ENCODE data around the gene AGRN. TPM values are rescaled to one million over a fixed set of nuclear protein-coding genes. Genes with fewer than 3 reads are reported as not detected.
"Not testable (repeated sequence)": the region's sequence is repeated elsewhere in the genome, so short reads cannot be mapped to it uniquely, and the experiment has no call there.

The AGRN gene
- total RNA-seq, 1 donor from 2014 or later, result 335 TPM

DNA sequence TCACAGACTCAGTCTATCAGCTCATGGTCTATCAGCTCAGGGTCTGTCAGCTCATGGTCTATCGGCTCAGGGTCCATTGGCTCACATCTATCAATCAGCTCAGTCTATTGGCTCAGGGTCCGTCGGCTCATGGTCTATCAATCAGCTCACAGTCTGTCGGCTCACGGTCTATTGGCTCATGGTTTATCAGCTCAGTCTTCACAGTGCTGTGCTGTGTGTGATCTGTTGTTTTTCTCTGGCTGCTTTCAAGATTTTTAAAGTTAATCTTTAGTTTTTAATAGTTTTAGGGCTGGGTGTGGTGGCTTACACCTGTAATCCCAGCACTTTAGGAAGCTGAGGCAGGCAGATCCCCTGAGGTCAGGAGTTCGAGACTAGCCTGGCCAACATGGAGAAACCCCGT, 81.6 kb downstream of the AGRN start:
- no peaks in the 10 kb centered on the region for H3K4me1 Mint-ChIP-seq (ENCODE audit: low read depth)
- no peak for DNase-seq (ENCODE audit: low spot score, unreplicated experiment)
- H3K9me3 Mint-ChIP-seq (ENCODE audit: low read depth), result peaks cover 24% of the 10 kb centered on the region
- H3K27me3 Mint-ChIP-seq, result no peaks in the 10 kb centered on the region
- peaks cover 20% of the 10 kb centered on the region for H3K36me3 Mint-ChIP-seq (ENCODE audit: insufficient read depth)
- TF ChIP-seq, protein P1, sequence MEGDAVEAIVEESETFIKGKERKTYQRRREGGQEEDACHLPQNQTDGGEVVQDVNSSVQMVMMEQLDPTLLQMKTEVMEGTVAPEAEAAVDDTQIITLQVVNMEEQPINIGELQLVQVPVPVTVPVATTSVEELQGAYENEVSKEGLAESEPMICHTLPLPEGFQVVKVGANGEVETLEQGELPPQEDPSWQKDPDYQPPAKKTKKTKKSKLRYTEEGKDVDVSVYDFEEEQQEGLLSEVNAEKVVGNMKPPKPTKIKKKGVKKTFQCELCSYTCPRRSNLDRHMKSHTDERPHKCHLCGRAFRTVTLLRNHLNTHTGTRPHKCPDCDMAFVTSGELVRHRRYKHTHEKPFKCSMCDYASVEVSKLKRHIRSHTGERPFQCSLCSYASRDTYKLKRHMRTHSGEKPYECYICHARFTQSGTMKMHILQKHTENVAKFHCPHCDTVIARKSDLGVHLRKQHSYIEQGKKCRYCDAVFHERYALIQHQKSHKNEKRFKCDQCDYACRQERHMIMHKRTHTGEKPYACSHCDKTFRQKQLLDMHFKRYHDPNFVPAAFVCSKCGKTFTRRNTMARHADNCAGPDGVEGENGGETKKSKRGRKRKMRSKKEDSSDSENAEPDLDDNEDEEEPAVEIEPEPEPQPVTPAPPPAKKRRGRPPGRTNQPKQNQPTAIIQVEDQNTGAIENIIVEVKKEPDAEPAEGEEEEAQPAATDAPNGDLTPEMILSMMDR (IDR thresholded peaks at IDR 0.05; ENCODE audit: unreplicated experiment), result no peak
- no peak overlapping the region for H3K27ac Mint-ChIP-seq
- H3K4me3 Mint-ChIP-seq (ENCODE audit: low read depth), result no peak overlapping the region

DNA sequence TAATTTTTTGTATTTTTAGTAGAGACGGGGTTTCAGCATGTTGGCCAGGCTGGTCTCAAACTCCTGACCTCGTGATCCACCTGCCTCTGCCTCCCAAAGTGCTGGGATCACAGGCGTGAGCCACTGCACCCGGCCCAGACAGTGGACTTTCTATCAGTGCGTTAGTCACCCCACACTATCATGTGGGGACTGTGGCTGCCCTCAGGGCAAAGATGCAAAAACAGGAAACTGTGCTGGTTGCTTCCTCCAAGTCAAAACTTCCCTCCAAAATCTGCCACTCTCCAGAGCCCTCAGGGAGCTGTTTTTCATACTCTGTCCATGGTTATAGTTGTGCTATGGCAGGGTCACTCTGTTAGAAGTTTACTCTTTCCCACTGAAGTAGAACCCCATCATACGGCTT, 84.2 kb downstream of the AGRN start:
- H3K27ac Mint-ChIP-seq; DNase-seq (ENCODE audit: low spot score, unreplicated experiment); H3K4me1 Mint-ChIP-seq (ENCODE audit: low read depth); H3K4me3 Mint-ChIP-seq (ENCODE audit: low read depth); H3K27me3 Mint-ChIP-seq: not testable (repeated sequence)
- peaks cover 24% of the 10 kb centered on the region for H3K9me3 Mint-ChIP-seq (ENCODE audit: low read depth)
- peaks cover 20% of the 10 kb centered on the region for H3K36me3 Mint-ChIP-seq (ENCODE audit: insufficient read depth)

Other genes starting within 250 kb of the AGRN start
- gene SAMD11, start 96.2 kb upstream of the AGRN start, total RNA-seq, result 42.9 and 53.9 TPM in 2 replicates
- 71.9 and 78.2 TPM in 2 replicates for gene NOC2L, start 60.9 kb upstream of the AGRN start, total RNA-seq
- 45.3 and 47.5 TPM in 2 replicates for gene KLHL17, start 59.5 kb upstream of the AGRN start, total RNA-seq
- 1.1 and 1.9 TPM in 2 replicates for gene PLEKHN1, start 53.6 kb upstream of the AGRN start, total RNA-seq
- not detected in 2 replicates for gene PERM1, start 38.0 kb upstream of the AGRN start, total RNA-seq
- 83.8 and 87.4 TPM in 2 replicates for gene HES4, start 20.0 kb upstream of the AGRN start, total RNA-seq
- gene ISG15, start 6.6 kb upstream of the AGRN start, total RNA-seq, result 13.6 and 14.3 TPM in 2 replicates
- gene RNF223, start 54.2 kb downstream of the AGRN start, total RNA-seq, result not detected in 2 replicates
- gene C1orf159, start 96.0 kb downstream of the AGRN start, total RNA-seq, result 21.3 and 23.2 TPM in 2 replicates
- 5.0 and 5.5 TPM in 2 replicates for gene TTLL10, start 153.8 kb downstream of the AGRN start, total RNA-seq
- 0.48 TPM in 1 of 2 replicates, not detected in the other for gene TNFRSF18, start 186.5 kb downstream of the AGRN start, total RNA-seq
- gene TNFRSF4, start 194.0 kb downstream of the AGRN start, total RNA-seq, result 0.33 and 0.38 TPM in 2 replicates
- gene SDF4, start 211.9 kb downstream of the AGRN start, total RNA-seq, result 103 and 107 TPM in 2 replicates
- 31.7 and 31.9 TPM in 2 replicates for gene B3GALT6, start 212.1 kb downstream of the AGRN start, total RNA-seq
- gene C1QTNF12, start 226.6 kb downstream of the AGRN start, total RNA-seq, result 1.7 and 2.7 TPM in 2 replicates